Measurements from ENCODE around the gene LBX2. TPM values are rescaled to one million over a fixed set of nuclear protein-coding genes. Genes with fewer than 3 reads are reported as not detected.

LBX2 gene
- total and polyA plus RNA-seq, 8 donors = 0.14 to 2.2 (median 0.77) TPM; not detected in 1

DNA sequence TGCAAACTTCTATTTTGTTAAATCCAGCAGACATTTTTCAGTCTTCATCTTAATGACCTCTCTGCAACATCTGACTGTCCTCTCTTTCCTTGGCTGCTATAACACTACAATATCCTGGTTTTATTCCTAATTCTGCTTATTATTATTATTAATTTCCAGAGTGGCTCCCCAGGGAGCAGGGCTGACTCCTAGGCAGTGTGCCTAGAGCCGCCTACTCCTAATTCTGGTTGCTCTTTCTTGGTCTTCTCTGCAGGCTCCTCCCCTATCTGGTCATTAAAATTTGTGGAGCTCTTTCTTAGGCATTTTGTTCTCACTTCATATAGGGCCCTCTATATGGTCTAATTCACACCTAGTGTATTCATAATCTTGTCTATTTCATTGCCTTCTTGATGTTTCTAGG lies 43.6 kb upstream of the LBX2 start:
- H3K9me3 ChIP-seq = no peaks in the 10 kb centered on the region
- no peak overlapping the region for H3K4me3 ChIP-seq
- H3K4me1 ChIP-seq = peaks cover 0 to 6% of the 10 kb centered on the region in 2 donors
- ATAC-seq (no peak), DNase-seq (no peak)
- no peak overlapping the region for H3K27ac ChIP-seq
- TF ChIP-seq, protein P1, sequence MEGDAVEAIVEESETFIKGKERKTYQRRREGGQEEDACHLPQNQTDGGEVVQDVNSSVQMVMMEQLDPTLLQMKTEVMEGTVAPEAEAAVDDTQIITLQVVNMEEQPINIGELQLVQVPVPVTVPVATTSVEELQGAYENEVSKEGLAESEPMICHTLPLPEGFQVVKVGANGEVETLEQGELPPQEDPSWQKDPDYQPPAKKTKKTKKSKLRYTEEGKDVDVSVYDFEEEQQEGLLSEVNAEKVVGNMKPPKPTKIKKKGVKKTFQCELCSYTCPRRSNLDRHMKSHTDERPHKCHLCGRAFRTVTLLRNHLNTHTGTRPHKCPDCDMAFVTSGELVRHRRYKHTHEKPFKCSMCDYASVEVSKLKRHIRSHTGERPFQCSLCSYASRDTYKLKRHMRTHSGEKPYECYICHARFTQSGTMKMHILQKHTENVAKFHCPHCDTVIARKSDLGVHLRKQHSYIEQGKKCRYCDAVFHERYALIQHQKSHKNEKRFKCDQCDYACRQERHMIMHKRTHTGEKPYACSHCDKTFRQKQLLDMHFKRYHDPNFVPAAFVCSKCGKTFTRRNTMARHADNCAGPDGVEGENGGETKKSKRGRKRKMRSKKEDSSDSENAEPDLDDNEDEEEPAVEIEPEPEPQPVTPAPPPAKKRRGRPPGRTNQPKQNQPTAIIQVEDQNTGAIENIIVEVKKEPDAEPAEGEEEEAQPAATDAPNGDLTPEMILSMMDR (IDR thresholded peaks at IDR 0.05) = no peak
- intact Hi-C loops (cut with DNase I) = no loop called here
- H3K36me3 ChIP-seq = no peaks in the 10 kb centered on the region
- H3K27me3 ChIP-seq = no peaks in the 10 kb centered on the region

DNA sequence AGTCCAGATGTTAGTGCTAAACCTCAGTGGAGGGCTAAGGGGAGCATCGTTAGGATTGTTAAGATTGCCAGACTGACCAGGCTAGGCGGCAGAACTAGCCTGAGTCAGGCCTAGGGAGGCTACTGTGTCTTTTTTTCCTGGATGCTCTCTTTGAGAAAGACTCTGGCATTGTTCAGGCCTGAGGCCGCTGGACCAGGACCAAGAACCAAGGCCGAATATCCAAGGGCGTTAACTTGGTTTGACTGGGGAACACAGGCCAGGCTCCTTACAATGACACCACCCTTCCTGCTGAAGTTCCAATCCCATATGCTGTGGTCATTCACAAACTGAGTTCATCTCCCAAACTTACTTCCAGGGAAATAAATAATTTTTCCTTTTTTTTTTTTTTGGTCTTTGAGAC lies 40.9 kb upstream of the LBX2 start:
- Histone ChIP-seq H3K9me3 (no peaks in the 10 kb centered on the region), H3K36me3 (no peaks in the 10 kb centered on the region), H3K4me1 (peaks cover 0 to 4% of the 10 kb centered on the region in 2 donors), H3K27ac (peak overlapping the region in 1 of 2 donors; percentile 15), H3K27me3 (no peaks in the 10 kb centered on the region), H3K4me3 (no peak overlapping the region)
- TF ChIP-seq, protein P1 (IDR thresholded peaks at IDR 0.05) = no peak
- ATAC-seq (peak; percentile 17), DNase-seq (no peak)
- intact Hi-C loops (cut with DNase I) = no loop called here

DNA sequence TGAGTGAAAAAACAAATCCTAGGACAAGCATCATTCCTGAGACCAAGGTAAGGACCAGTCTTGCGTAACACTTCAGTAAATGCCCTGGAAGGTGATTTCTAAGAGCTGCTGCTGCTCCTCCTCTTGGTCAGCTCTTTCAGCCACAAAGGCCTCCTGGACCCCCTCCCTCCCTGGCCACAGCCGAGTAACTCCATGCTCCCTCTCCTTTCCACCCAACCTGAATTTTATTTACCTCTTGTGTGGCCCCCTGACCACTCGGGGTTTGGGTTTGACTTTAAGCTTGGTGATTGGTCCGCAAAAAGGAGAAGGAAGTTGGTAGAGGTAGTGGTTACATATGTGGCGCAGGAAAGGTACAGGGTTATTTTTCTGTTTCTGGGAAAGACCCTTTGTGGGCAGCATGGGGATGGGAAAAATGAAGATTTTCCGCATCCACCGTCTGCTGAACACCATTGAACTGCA lies 39.5 kb upstream of the LBX2 start:
- peaks cover 0 to 4% of the 10 kb centered on the region in 2 donors for H3K4me1 ChIP-seq
- H3K27ac ChIP-seq = no peak overlapping the region
- no peak for DNase-seq
- TF ChIP-seq, protein P1 (IDR thresholded peaks at IDR 0.05) = no peak
- intact Hi-C loops (cut with DNase I) = no loop called here
- H3K36me3 ChIP-seq = peaks cover 0 to 3% of the 10 kb centered on the region in 2 donors
- no peaks in the 10 kb centered on the region for H3K27me3 ChIP-seq
- no peaks in the 10 kb centered on the region for H3K9me3 ChIP-seq
- ATAC-seq = peak; percentile 52
- H3K4me3 ChIP-seq = no peak overlapping the region

DNA sequence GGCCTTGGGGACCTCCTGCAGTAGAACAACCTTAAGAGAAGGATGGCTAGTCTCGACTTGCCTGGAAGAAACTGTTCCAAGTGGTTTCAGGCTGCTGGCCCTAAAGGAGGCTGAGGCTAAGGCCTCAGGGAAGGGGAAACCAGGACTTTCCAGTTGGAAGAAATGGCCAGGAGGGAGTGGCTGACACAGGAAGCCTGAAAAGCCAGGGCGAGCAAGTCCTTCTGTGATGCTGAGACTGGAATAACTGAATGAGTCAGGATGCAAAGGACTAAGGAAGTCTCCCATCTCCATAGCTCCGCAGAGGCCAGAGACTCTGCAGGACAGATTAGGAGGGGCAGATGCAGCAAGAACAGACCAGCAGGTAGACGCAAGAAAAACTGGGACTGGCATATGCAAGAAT lies 37.7 kb upstream of the LBX2 start:
- Histone ChIP-seq H3K27ac (no peak overlapping the region), H3K36me3 (peaks cover 0 to 18% of the 10 kb centered on the region in 2 donors), H3K9me3 (no peaks in the 10 kb centered on the region), H3K4me1 (peaks cover 0 to 4% of the 10 kb centered on the region in 2 donors), H3K4me3 (no peak overlapping the region), H3K27me3 (no peaks in the 10 kb centered on the region)
- ATAC-seq = no peak
- TF ChIP-seq, protein P1 (IDR thresholded peaks at IDR 0.05) = no peak
- no peak for DNase-seq
- intact Hi-C loops (cut with DNase I) = no loop called here

DNA sequence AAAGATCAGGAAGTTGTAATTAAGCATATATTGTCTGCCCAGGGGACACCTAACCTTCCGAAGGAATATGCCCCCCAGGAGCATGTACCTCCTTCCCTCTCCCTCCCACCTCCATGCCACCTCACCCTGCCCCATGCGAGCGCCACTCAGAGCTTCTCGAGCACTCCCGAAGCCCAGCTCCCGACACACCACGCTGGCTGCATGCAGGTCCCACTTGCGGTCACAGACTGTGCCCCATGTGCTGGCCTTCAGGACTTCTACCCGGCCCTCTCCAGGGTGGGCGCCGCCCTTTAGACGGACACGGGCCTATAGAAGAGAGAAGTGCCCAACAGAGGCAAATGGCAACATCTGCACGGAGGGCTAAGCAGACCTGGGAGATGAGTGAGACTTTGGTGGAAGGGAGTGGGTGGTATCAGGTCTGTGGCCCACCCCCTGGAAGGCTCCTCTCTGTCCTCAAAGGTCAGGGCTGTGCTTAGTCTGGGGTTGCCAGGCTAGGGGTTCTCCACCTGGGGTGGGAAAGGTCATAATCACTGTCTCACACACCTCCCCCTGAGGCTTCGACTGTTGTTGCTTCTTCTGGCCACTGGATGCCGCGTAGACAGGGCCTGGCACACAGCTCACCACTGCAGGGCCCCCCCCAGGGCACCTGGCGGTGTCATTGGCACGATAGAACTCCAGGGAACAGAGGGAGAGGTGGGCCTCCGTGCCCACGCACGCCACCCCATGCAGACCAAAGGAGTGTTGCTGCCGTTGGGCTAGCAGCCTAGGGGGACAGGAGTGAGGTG lies 37.0 kb upstream of the LBX2 start:
- TF ChIP-seq, protein P1 (IDR thresholded peaks at IDR 0.05) = no peak
- no peak overlapping the region for H3K4me3 ChIP-seq
- H3K27me3 ChIP-seq = no peaks in the 10 kb centered on the region
- intact Hi-C loops (cut with DNase I) = no loop called here
- H3K9me3 ChIP-seq = no peaks in the 10 kb centered on the region
- H3K27ac ChIP-seq = no peak overlapping the region
- ATAC-seq = no peak
- peaks cover 0 to 22% of the 10 kb centered on the region in 2 donors for H3K36me3 ChIP-seq
- peaks cover 0 to 8% of the 10 kb centered on the region in 2 donors for H3K4me1 ChIP-seq
- DNase-seq = no peak
